Iris pigment epithelial cell (primary cell): ENCODE data around the gene IL17C.

Experiments
- DNase-seq: peaks from one replicate; pipeline ENCODE4 v3.0.0-alpha.2; 2011; ENCODE audit warnings: low read depth

The IL17C gene

GRCh38 chr16:88685156-88686061 lies 47.0 kb downstream of the IL17C start:
- peak; percentile 66 for DNase-seq

GRCh38 chr16:88686062-88686438 lies 47.7 kb downstream of the IL17C start:
- no peak for DNase-seq

- peak; percentile 54 for DNase-seq
These were observed 48.3 kb downstream of the IL17C start, which contains the start of gene SNAI3 for GRCh38 chr16:88686439-88687253. Gene SNAI3, minus strand, starts transcription at chr16:88686507. Its CDS starts 101 bp downstream, at chr16:88686406.

- DNase-seq, result no peak
These were observed 48.8 kb downstream of the IL17C start for GRCh38 chr16:88687254-88687576.

GRCh38 chr16:88687676-88688012 lies 49.3 kb downstream of the IL17C start:
- no peak for DNase-seq

- DNase-seq, result no peak
These were observed 49.8 kb downstream of the IL17C start for GRCh38 chr16:88688013-88688778.
